D721Med (cell line): ENCODE data around the gene RASSF4.

Experiments used
- DNase-seq: peaks from one replicate; pipeline ENCODE4 v3.0.0; 2011; ENCODE audit warnings: low spot score; ENCODE audit not compliant: insufficient read length
- FAIRE-seq: peaks from 2 replicates; lab custom pipeline; 2011; peaks lifted over from hg19 to GRCh38; lab: Jason Lieb, UNC
- TF ChIP-seq, protein P1 (sequence below): IDR thresholded peaks from 2 replicates; pipeline ENCODE4 v1.5.1; 2012; ENCODE audit warnings: mild to moderate bottlenecking, control low read depth; ENCODE audit not compliant: insufficient read depth; ENCODE audit errors: missing control alignments

Gene RASSF4

DNA sequence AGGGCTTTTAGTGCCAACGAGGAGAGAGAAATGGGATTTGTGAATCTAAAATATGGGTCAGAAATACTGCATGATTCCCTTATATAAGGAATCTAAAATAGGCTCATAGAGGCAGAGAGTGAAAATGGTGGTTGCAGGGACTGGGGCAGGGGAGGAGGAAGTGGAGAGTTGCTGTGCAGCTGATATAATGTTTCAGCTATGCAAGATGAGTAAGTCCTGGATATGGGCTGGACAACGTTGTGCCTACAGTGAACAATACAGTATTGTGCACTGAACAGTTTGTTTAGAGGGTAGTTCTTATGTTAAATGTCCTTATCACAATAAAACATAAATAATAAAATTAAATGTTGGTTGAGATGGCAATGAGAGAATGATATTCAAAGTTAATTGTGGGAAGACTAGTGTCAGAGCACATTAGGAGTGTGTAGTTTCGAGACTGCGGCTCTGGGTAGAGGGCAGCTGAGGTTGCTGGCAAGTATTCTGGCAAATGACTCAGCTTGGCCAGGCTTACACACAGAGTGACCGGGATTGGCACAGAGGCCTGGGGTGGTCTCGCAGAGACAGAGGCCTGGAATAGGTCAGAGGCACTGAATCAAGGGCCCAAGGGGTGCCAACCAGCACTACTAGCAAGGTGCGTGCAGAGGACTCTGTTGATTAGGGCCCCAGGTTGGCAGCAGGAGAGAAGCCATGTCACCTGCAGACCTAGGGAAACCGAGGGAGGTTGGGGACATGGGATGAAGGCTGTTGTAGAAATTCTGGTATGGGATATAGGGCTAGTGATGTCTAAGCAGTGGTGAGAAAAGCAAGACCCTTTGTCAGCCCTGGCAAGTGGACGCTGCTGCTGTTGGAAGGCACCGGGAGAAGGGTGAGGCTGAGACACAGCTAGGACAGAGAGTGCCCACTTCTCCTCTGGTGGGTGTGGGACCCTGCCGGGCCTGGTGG, 21.8 kb downstream of the RASSF4 start:
- FAIRE-seq (no peak), DNase-seq (no peak)
- TF ChIP-seq, protein P1, sequence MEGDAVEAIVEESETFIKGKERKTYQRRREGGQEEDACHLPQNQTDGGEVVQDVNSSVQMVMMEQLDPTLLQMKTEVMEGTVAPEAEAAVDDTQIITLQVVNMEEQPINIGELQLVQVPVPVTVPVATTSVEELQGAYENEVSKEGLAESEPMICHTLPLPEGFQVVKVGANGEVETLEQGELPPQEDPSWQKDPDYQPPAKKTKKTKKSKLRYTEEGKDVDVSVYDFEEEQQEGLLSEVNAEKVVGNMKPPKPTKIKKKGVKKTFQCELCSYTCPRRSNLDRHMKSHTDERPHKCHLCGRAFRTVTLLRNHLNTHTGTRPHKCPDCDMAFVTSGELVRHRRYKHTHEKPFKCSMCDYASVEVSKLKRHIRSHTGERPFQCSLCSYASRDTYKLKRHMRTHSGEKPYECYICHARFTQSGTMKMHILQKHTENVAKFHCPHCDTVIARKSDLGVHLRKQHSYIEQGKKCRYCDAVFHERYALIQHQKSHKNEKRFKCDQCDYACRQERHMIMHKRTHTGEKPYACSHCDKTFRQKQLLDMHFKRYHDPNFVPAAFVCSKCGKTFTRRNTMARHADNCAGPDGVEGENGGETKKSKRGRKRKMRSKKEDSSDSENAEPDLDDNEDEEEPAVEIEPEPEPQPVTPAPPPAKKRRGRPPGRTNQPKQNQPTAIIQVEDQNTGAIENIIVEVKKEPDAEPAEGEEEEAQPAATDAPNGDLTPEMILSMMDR, result no peak

DNA sequence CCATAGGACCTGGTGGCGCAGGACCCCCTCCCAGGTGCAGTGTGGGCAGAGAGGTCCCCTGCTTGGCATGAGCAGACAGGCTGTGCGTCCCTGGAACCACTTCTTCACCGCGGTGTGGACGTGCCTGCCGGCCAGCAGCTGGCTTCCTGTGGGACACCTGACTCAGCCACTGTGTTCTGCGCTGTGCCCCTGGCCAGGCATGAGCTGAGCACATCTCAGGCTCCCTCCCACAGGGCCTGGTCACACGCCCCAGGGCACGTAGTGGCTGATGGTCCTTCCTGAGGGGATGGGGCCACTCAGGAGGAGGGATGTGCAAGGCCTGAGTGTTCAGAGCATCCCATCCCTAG, 22.5 kb downstream of the RASSF4 start:
- TF ChIP-seq, protein P1, result no peak
- no peak for DNase-seq
- no peak for FAIRE-seq

DNA sequence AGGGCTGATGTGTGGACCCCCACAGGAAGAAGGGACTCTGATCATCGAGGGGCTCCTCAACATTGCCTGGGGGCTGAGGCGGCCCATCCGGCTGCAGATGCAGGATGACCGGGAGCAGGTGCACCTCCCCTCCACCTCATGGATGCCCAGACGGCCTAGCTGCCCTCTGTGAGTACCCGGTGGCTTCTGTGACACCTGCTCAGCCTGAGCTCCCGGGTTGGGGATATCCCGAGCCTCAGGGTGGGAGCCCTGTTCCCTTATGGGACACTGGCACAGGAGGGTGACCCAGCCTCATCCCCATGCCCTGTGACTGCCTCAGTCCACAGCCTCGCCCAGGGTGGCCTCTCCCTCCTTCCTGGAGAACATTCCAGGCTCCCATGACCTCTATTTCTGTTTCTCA, 22.9 kb downstream of the RASSF4 start:
- DNase-seq, result no peak
- FAIRE-seq, result no peak
- TF ChIP-seq, protein P1, result no peak

DNA sequence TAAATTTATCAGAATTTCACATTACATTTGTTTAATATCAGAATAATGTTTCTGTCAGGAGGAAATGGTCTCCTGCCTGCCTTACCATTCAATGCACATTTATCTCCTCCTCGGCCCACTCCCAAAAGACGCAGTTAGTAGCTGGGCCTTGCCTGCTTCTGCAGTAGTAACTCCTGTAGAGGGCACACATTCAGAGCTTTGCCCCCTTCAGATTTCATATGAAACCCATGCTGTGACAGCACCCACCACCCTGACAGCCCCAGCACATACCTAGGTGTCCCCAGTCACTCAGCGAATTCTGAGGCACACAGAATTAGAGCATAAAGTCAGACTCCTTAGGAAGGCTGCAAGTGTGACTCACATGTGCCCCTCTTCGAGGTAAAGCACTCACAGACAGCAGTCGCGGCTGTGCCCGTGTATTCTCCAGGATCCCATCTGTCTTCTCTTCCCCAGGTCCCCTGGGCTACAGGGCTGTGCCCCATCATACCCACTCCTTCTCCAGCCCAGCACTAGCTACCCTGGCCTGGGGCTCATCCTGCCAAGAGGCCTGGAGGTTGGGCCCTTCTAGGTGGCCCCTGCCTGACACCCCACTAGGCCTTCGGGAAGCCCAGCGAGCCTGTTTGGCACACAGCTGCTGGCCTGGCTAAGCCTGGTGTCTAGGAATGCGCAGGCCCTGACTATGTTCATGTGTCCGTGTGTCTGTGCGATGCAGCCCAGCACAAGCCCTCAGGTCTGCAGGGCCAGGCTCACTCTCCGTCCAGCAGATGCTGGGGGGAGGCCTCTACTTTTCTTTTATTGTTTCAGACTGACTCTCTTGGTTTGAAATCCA, 23.7 kb downstream of the RASSF4 start:
- FAIRE-seq (no peak), DNase-seq (no peak)
- TF ChIP-seq, protein P1, result no peak

DNA sequence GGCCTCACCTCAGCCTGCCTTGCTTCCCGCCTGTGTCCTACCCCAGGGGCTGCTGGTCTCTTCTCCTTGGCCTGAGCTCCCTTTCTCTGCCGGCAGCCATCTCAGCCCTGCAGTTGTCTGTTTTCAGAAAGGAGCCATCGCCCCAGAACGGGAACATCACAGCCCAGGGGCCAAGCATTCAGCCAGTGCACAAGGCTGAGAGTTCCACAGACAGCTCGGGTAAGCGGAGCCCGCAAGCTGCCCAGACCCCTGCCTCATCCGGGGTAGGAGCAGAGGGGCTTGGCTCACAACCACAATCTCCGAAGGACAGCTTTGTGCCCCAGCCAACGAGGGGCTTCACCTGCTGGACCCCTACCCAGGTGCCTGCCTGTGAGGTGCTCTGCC, 24.3 kb downstream of the RASSF4 start:
- no peak for DNase-seq
- TF ChIP-seq, protein P1, result no peak
- no peak for FAIRE-seq

DNA sequence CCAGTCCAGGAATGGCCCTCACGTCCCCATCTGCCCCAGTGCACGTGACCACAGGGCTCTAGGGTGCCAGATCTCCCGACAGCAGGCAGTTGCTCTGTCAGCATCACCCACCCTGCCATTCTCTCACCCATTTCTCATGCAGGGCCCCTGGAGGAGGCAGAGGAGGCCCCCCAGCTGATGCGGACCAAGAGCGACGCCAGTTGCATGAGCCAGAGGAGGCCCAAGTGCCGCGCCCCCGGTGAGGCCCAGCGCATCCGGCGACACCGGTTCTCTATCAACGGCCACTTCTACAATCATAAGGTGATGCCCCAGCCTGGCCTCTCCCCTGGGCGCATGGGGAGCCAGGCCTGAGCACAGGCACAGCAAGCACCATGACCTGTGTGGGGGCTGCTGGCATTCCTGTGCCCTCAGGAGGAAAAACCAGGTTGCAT, 25.1 kb downstream of the RASSF4 start:
- DNase-seq (no peak), FAIRE-seq (no peak)
- TF ChIP-seq, protein P1, result no peak
